Prostate gland (tissue), 2 donors: ENCODE measurements around the gene KTN1. TPM values are rescaled to one million over a fixed set of nuclear protein-coding genes. Genes with fewer than 3 reads are reported as not detected.

Experiments
- DNase-seq: peaks from one replicate; pipeline ENCODE4 v3.0.0-alpha.2; 2019; ENCODE audit warnings: low spot score
- H3K27ac ChIP-seq, 2 donors: fragments of 200-600 bp; sonication (generic); 2 replicates each; pipeline ENCODE4 v1.5.1; 2017 to 2019
- H3K27me3 ChIP-seq: fragments of 200-600 bp; sonication (generic); replicated peaks from 2 replicates; pipeline ENCODE4 v1.5.1; 2019; ENCODE audit not compliant: insufficient read depth
- H3K36me3 ChIP-seq, 2 donors: fragments of 200-600 bp; sonication (generic); 1 replicate in 1 of 2; 2 replicates in 1 of 2; pipeline versions ENCODE4 v1.5.1 to v1.8.1; 2017 to 2019
- H3K4me1 ChIP-seq: fragments of 200-600 bp; sonication (generic); replicated peaks from 2 replicates; pipeline ENCODE4 v1.5.1; 2019
- H3K4me3 ChIP-seq, 2 donors: fragments of 200-600 bp; sonication (generic); 2 replicates each; pipeline ENCODE4 v1.5.1; 2017 to 2019
- H3K9me3 ChIP-seq: fragments of 200-600 bp; sonication (generic); 2 replicates; pipeline ENCODE4 v1.5.1; 2017
- POLR2A ChIP-seq: fragments of 450-650 bp; IDR thresholded peaks from one replicate; pipeline ENCODE4 v1.6.1; 2016; ENCODE audit warnings: antibody characterized with exemption, mild to moderate bottlenecking
- POLR2AphosphoS5 ChIP-seq: sonication (generic); formaldehyde crosslinking; IDR thresholded peaks from one replicate; pipeline ENCODE4 v1.6.1; 2017; ENCODE audit warnings: antibody characterized with exemption
- WGBS: methylation state at CpG from one replicate; pipeline ENCODE4 v1.1.5; 2018; 5-methylcytosine and 5-hydroxymethylcytosine counted together
- intact Hi-C: fragments of 100-400 bp; cut with DNase I; formaldehyde crosslinking; loops from one replicate; pipeline ENCODE4 v1.14.2; 2022
- total RNA-seq, 2 donors: library from RNA; depleted of rRNA; stranded (reverse); fragments of >200 nt; gene quantifications; one replicate each; pipeline ENCODE4 v1.1.0, GENCODE V29; 2016
- TF ChIP-seq, protein P1 (sequence below), 4 experiments: fragments of 200-600 bp in 2 of 4; fragments of 450-650 bp in 2 of 4; sonication (generic) in 2 of 4; IDR thresholded peaks; 1 replicate in 3 of 4; 2 replicates in 1 of 4; pipeline ENCODE4 v1.5.1; 2016 to 2019; ENCODE audit warnings: antibody characterized with exemption in 4 of 4, mild to moderate bottlenecking in 2 of 4, moderate library complexity in 2 of 4

KTN1 gene
- total RNA-seq, 2 donors from 2014 or later, result 84.2 to 162 TPM

DNA sequence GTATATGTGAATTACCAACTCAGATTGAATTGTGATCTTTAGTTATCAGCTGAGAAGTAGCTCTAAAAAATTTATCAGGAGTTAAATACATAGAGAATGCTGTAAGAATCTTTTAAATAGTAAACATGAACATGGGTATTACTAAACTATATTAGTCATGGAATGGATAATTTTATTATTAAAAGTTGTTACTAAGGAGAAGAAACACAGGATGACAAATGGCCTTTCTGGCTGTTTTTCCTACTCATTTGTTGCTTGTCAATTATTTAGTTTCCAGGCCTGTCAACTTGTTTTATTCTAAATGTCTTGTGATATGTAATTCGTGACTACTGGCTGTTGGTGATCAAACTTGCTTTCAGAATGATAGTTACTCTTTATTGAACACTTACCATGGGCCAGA is 58.7 kb downstream of the KTN1 start:
- H3K27ac ChIP-seq, result no peak overlapping the region
- 73% methylated on average over 1 of the region's 1 CpG for WGBS
- H3K4me1 ChIP-seq, result no peaks in the 10 kb centered on the region
- DNase-seq, result no peak
- H3K4me3 ChIP-seq, result no peak overlapping the region
- TF ChIP-seq, protein P1, sequence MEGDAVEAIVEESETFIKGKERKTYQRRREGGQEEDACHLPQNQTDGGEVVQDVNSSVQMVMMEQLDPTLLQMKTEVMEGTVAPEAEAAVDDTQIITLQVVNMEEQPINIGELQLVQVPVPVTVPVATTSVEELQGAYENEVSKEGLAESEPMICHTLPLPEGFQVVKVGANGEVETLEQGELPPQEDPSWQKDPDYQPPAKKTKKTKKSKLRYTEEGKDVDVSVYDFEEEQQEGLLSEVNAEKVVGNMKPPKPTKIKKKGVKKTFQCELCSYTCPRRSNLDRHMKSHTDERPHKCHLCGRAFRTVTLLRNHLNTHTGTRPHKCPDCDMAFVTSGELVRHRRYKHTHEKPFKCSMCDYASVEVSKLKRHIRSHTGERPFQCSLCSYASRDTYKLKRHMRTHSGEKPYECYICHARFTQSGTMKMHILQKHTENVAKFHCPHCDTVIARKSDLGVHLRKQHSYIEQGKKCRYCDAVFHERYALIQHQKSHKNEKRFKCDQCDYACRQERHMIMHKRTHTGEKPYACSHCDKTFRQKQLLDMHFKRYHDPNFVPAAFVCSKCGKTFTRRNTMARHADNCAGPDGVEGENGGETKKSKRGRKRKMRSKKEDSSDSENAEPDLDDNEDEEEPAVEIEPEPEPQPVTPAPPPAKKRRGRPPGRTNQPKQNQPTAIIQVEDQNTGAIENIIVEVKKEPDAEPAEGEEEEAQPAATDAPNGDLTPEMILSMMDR (IDR thresholded peaks at IDR 0.05), result no peak
- no peak for TF ChIP-seq POLR2AphosphoS5
- no peak for TF ChIP-seq POLR2A
- no peaks in the 10 kb centered on the region for H3K27me3 ChIP-seq
- H3K36me3 ChIP-seq, result no peaks in the 10 kb centered on the region
- intact Hi-C loops, result no loop called here
- H3K9me3 ChIP-seq, result no peaks in the 10 kb centered on the region

DNA sequence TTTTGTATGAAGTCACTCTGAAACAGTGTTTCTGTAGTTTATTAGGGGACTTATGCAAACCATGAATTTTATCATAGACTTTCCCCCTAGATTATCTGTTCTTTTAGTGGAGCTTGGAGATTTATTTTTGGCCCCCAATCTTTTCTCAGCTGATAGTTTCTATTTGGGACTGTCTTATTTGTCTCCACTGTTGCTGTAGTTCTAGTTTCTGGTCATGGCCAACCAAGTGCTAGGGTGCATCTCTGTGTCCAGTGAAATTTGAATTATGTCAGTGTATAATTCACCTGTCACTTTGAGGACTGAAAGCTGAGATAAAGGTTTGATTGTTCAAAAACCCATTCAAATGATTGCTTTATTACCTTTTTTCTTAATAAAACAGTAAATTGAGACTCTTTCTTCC is 61.3 kb downstream of the KTN1 start:
- TF ChIP-seq POLR2AphosphoS5 (no peak), POLR2A (no peak)
- TF ChIP-seq, protein P1 (IDR thresholded peaks at IDR 0.05), result no peak
- H3K36me3 ChIP-seq, result no peaks in the 10 kb centered on the region
- intact Hi-C loops, result no loop called here
- no peaks in the 10 kb centered on the region for H3K4me1 ChIP-seq
- H3K4me3 ChIP-seq, result no peak overlapping the region
- H3K27me3 ChIP-seq, result no peaks in the 10 kb centered on the region
- H3K9me3 ChIP-seq, result no peaks in the 10 kb centered on the region
- no peak overlapping the region for H3K27ac ChIP-seq
- DNase-seq, result no peak

DNA sequence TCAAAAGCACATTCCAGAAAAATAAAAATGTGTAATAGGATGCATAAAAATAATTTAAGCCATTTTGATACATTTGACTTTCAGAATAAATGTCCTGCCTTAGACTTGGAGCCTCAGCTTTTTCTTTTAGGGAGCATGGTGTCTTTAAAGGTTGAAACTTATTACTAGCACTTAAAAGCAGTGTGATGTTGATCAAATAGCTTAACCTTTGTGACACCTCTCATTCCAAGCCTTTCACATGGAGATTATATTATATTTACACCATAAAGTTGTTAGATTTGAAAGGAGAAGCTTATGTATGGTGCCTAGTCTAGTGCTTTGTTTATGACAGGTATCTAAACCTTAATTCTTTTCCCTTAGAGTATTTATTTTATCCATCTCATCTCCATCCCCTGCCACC is 61.9 kb downstream of the KTN1 start:
- Histone ChIP-seq H3K27ac (no peak overlapping the region), H3K9me3 (no peaks in the 10 kb centered on the region), H3K4me3 (no peak overlapping the region), H3K27me3 (no peaks in the 10 kb centered on the region), H3K36me3 (no peaks in the 10 kb centered on the region), H3K4me1 (no peaks in the 10 kb centered on the region)
- no peak for DNase-seq
- intact Hi-C loops, result no loop called here
- TF ChIP-seq POLR2A (no peak), POLR2AphosphoS5 (no peak)
- TF ChIP-seq, protein P1 (IDR thresholded peaks at IDR 0.05), result no peak

DNA sequence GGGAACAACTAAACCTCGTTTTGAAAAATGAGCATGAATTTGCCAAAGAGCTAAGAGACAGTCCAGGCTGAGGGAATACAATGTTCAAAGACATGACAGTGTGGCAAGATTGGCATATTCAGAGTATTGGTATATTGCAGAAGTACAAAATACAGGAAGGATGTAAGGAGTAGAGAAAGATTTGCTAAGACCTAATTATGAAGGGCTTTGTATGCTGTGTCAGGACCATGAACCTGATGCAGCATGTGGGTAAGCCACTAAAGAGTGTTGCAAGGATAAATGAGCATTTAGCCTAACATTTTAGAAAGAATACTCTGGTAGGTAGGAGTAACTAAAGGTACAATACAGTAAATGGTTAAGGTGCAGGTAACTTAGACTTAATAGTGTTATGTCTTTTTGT is 65.1 kb downstream of the KTN1 start:
- Histone ChIP-seq H3K27me3 (no peaks in the 10 kb centered on the region), H3K9me3 (no peaks in the 10 kb centered on the region), H3K36me3 (no peaks in the 10 kb centered on the region), H3K4me3 (no peak overlapping the region), H3K4me1 (no peaks in the 10 kb centered on the region), H3K27ac (no peak overlapping the region)
- no peak for DNase-seq
- WGBS, result 70% methylated on average over 1 of the region's 1 CpG
- TF ChIP-seq, protein P1 (IDR thresholded peaks at IDR 0.05), result no peak
- intact Hi-C loops, result no loop called here

DNA sequence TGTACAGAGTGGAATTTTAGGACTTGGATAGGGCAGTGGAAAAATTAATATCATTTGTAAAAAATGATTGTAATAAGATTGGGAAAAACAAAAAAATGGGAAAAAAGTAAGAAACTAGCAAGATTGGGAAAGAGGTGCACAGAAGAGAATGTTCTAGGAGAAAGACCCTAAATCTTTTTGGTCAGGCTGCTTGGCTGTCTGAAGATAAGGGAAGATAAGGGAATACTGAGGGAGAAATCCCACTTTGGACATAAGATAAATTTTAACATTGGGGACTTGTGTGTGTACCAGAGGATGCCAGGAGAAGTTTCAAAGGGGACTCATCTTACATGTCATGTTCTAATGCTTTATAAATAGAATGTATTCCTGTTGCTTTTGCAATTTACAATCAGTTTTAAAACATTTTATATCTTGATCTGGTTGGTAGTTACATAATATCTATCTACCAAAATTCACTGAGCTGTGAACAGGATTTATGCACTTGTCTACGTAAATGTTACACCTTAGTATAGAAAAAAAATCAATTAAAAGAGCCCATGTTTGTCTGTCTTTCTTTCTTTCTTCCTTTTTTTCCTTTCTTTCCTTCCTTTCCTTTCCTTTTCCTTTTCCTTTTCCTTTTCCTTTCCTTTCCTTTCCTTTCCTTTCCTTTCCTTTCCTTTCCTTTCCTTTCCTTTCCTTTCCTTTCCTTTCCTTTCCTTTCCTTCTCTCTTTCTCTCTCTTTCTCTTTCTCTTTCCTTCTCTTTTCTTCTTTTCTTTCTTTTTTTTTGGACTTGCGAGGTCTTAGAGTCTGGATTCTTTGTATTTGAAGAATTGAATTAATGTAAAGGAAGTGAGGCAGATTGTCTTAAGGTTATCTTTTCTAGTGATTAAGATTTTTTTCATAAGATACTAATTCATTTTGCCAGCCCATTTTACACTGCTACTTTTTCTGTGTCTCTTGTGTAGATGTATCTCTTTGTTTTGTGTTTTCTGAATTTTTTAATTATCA is 66.1 kb downstream of the KTN1 start:
- Histone ChIP-seq H3K27me3 (no peaks in the 10 kb centered on the region), H3K4me1 (no peaks in the 10 kb centered on the region), H3K36me3 (no peaks in the 10 kb centered on the region), H3K27ac (no peak overlapping the region), H3K9me3 (no peaks in the 10 kb centered on the region), H3K4me3 (no peak overlapping the region)
- DNase-seq, result no peak
- intact Hi-C loops, result no loop called here
- TF ChIP-seq POLR2A, result no peak
- TF ChIP-seq POLR2AphosphoS5, result no peak
- TF ChIP-seq, protein P1 (IDR thresholded peaks at IDR 0.05), result no peak
- WGBS, result 94% methylated on average over 2 of the region's 2 CpGs
